VCaP (cell line): Measurements from ENCODE around the gene TFIP11.
A peak's percentile ranks its signal among the peaks of the same experiment; 100 is the strongest.

Experiments
- H3K27ac ChIP-seq: fragments of 450-650 bp; 2 replicates; pipeline ENCODE4 v1.5.1; 2017
- TF ChIP-seq, protein P1 (sequence below): fragments of 450-650 bp; conservative IDR thresholded peaks from 2 replicates; pipeline ENCODE4 v1.5.1; 2017; ENCODE audit warnings: mild to moderate bottlenecking, moderate library complexity

TFIP11 gene

DNA sequence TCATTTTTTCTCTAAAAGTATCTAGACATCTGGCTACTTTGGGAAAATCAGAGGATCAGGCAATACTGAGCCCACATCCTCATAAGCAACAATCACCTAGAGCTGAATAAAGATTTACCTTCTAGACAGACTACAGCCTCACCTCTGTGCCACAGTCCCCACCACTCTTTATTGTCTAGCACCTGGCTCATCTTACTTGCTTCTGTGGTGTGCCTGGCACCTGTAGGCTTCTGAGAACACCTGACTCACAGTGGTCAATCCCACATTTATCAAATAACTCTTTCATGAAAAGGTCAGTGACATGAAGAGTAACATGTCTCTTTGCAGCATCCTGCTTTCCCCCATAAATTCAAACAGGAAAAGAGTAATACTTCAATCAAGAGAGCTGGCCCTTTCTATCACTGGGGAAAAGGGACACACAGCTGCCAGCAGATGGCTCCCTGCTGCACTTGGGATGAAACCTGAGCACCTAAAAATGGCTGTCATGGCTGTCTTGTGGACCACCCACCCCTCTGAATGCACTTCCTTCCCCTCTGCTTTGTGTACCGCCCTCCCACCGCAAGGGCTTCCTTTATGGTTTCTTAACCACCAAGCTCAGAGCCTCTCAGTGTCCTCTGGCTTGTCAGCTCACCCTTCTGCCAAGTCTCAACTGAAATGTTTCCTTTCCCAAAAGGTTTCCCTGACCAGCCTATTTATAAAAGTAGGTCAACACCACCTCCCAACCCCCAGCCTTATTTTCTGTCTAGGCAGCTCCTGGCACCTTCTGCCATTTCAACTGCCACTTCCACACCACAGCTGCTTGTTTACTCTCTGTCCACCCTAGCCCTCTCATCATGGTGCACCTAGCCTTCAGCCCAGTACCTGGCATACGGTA lies 9.3 kb downstream of the TFIP11 start:
- no peak overlapping the region for H3K27ac ChIP-seq
- TF ChIP-seq, protein P1, sequence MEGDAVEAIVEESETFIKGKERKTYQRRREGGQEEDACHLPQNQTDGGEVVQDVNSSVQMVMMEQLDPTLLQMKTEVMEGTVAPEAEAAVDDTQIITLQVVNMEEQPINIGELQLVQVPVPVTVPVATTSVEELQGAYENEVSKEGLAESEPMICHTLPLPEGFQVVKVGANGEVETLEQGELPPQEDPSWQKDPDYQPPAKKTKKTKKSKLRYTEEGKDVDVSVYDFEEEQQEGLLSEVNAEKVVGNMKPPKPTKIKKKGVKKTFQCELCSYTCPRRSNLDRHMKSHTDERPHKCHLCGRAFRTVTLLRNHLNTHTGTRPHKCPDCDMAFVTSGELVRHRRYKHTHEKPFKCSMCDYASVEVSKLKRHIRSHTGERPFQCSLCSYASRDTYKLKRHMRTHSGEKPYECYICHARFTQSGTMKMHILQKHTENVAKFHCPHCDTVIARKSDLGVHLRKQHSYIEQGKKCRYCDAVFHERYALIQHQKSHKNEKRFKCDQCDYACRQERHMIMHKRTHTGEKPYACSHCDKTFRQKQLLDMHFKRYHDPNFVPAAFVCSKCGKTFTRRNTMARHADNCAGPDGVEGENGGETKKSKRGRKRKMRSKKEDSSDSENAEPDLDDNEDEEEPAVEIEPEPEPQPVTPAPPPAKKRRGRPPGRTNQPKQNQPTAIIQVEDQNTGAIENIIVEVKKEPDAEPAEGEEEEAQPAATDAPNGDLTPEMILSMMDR, result peak; percentile 81

DNA sequence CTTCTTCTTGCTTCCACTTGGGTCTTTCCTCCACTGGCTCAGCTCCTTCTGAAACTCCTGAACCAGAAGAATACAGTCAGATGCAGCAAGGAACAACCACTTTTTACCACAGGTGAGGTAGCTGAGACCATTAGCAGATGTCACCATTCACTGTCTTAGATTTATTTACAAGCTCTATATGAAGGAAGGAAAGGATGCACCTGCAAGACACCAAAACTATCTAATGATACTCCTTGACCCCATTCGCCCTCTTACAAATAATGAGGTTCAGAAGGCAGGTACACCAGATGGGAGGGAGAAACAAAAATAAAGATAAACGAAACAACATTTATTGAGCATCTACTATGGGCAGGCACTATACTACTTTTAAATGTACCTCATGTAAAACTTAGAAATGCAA lies 10.3 kb downstream of the TFIP11 start:
- H3K27ac ChIP-seq, result no peak overlapping the region
- TF ChIP-seq, protein P1, result no peak

DNA sequence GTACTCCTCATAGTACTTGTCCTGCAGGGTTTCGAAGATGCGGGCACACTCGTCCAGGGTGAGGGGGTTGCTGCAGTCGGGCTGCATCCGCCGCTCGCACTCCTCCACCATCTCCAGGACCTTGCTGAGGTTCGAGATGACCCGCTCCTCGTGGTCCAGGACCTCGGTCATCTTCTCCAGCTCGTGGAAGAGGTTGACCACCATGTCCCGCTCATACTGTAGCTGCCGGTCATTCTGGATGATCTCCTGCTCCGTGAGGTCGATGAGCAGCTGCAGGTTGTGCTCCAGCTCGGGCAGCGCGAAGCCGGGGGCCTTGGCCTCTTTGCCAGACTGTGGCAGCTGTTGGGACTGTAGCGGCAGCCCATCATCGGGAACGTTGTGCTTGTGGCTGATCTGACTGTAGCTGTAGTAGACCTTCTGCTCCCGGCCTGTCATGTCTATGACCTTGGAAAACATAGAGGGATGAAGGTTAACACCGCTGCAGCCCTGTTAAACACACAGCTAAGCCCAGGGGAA lies 13.0 kb downstream of the TFIP11 start:
- TF ChIP-seq, protein P1, result no peak
- H3K27ac ChIP-seq, result no peak overlapping the region

DNA sequence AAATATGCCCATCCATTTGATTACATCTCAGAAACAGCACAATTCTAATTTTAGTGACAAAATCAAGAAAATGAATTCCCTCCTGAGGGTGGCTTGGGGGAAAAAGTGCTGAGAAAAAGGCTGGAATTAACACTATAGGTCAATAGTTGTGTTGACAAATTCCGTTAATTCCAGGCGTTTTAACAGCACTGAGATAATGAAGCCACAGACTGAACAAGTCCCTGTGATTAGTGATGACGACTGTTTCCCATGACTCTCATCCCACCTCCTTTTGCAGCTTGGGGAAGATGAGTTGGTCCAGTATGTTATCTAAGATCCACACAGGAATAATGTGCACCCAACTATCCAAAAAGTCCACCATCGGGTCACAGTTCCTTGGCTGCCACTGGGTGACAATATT lies 15.8 kb downstream of the TFIP11 start:
- H3K27ac ChIP-seq, result no peak overlapping the region
- TF ChIP-seq, protein P1, result no peak

DNA sequence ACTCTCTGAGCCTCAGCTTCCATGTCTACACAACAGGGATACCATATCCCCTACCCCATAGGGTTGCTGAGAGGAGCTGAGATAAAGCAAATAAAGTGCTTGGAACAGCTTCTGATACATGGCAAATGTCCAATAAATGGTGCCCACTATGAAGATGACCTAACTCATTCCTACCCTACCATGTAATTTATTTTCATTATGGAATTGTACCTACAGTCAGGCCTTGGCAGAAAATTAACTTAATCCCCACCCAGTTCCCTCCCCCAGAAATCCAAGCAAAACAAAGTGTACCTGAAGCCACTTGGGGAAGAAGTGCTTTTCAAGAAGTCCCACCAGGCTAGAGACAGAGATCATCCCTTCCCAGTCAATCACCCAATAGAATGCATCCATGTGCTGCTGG lies 17.8 kb downstream of the TFIP11 start:
- no peak overlapping the region for H3K27ac ChIP-seq
- TF ChIP-seq, protein P1, result no peak

DNA sequence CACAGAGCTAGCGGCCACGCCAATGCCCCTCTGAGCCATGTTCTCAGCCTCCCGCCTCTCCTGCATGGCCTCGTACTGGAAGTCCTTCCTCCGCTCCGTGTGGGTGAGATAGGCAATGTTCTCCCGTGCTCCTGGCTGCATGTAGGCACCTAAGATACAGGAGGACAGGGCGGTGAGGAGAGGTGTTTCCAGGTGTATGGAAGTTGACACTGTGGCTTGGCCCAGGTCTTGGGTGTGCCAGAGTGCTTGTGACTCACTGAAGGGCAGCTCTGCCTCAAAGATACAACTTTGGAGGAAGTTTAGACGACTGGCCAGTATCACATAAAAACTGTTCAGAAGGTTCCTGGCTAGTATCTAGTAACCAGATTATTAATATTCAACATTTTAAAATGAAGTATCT lies 20.1 kb downstream of the TFIP11 start:
- TF ChIP-seq, protein P1, result no peak
- H3K27ac ChIP-seq, result no peak overlapping the region

DNA sequence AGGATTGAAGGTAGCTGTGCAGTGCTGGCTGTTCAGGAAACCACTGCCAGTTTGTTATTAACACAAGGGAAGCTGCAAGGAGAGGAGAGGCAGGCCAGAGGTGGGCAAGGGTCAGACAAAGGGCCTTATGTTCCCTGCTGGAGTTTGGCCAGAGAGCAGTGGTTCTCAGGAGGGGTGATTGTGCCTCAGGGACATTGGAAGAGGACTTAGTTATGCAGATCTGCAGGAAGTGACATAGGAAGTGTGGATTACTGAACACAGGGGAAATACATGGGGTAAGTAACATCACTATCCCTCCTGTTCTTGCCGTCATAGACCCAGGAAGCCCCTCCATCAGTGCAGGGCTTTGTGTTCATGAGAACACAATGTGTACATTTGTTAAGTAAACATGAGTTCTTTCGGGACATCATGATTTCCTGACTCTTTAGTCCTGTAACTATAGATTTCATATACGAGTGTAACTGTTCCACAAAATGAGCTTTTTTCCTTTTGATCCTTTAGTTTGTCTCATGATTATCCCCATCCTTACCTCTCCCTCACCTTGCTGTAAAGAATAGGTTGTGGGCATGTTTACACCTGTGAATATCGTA lies 22.7 kb downstream of the TFIP11 start:
- TF ChIP-seq, protein P1, result no peak
- H3K27ac ChIP-seq, result no peak overlapping the region
